Uterus (tissue), 2 donors: ENCODE results near the gene SLC28A3.

ENCODE experiments used
- POLR2A ChIP-seq, 2 donors: fragments of 450-650 bp; IDR thresholded peaks; one replicate each; pipeline ENCODE4 v1.6.1; 2016; ENCODE audit warnings: antibody characterized with exemption in 2 of 2, mild to moderate bottlenecking in 1 of 2, moderate library complexity in 1 of 2
- TF ChIP-seq, protein P1 (sequence below), 4 experiments: fragments of 200-600 bp in 2 of 4; fragments of 450-650 bp in 2 of 4; sonication (generic) in 2 of 4; IDR thresholded peaks; one replicate each; pipeline ENCODE4 v1.5.1; 2016 to 2019; ENCODE audit warnings: antibody characterized with exemption in 4 of 4, mild to moderate bottlenecking in 2 of 4, moderate library complexity in 1 of 4

GRCh38 chr9:84276741-84277140, 63.8 kb downstream of the SLC28A3 start:
- TF ChIP-seq, protein P1, sequence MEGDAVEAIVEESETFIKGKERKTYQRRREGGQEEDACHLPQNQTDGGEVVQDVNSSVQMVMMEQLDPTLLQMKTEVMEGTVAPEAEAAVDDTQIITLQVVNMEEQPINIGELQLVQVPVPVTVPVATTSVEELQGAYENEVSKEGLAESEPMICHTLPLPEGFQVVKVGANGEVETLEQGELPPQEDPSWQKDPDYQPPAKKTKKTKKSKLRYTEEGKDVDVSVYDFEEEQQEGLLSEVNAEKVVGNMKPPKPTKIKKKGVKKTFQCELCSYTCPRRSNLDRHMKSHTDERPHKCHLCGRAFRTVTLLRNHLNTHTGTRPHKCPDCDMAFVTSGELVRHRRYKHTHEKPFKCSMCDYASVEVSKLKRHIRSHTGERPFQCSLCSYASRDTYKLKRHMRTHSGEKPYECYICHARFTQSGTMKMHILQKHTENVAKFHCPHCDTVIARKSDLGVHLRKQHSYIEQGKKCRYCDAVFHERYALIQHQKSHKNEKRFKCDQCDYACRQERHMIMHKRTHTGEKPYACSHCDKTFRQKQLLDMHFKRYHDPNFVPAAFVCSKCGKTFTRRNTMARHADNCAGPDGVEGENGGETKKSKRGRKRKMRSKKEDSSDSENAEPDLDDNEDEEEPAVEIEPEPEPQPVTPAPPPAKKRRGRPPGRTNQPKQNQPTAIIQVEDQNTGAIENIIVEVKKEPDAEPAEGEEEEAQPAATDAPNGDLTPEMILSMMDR (IDR thresholded peaks at IDR 0.05), result no peak
- no peak for TF ChIP-seq POLR2A (IDR thresholded peaks at IDR 0.05)
